HG03342 (cell line): ENCODE data around the gene DDX42.

Experiments used
- ATAC-seq: cut with Tn5 transposase; IDR thresholded peaks from one replicate; pipeline ENCODE4 v1.9.1; 2021; ENCODE audit warnings: mild to moderate bottlenecking, moderate library complexity; ENCODE audit not compliant: unreplicated experiment

DDX42 gene

GRCh38 chr17:63820963-63821561, 47.1 kb downstream of the DDX42 start:
- ATAC-seq = no peak

DNA sequence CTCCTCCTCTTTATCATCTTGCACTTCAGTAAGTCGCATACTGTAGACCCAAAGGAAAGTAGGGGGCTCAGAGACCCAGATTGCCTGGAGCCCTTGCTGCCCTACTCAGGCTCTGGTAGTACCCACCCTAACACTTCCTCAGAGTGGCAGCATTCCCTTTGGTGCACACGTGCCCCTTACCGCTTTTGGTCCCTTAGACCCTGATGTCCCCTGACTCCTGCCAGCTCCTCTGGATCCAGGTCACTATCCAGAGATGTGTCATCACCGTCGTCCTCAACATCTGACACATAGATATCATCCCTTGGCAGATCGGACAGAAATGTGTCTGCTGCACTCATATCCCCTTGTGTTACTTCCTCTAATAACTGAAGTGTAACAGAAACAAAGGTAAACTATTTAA, 47.8 kb downstream of the DDX42 start:
- no peak for ATAC-seq

GRCh38 chr17:63822537-63822936, 48.6 kb downstream of the DDX42 start:
- ATAC-seq = no peak

- no peak for ATAC-seq
Observed at GRCh38 chr17:63823659-63824331, 49.8 kb downstream of the DDX42 start.

DNA sequence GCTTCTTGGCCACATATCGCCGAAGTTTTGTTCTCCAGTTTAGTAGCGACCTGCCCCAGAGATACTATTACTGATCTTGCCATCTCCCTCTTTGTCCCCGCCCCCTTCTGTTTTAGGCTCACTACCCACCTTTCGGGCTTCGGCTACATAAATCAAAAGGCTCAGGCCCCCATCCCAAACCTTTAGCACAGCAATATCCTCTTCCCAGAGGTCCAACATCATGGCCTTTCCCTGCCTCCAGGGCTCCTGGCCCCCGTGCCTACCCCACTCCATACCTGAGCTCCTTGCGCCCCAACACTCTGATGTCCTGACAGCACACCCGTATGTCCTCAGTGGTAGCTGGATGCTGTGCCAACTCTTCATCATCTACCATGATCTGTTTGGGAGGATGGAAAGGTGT, 50.4 kb downstream of the DDX42 start:
- ATAC-seq = no peak

- no peak for ATAC-seq
Observed at GRCh38 chr17:63826468-63827001, 52.6 kb downstream of the DDX42 start.

- peak; percentile 89 for ATAC-seq
Observed at GRCh38 chr17:63827002-63827800, 53.2 kb downstream of the DDX42 start, which contains the start of the genes FTSJ3 and PSMC5. FTSJ3 (minus strand) TSS chr17:63827663; CDS start chr17:63826902, 761 bp downstream. PSMC5 (plus strand) TSS chr17:63827431; CDS start chr17:63827491, 60 bp downstream.

- no peak for ATAC-seq
Observed at GRCh38 chr17:63827801-63828221, 53.8 kb downstream of the DDX42 start.

DNA sequence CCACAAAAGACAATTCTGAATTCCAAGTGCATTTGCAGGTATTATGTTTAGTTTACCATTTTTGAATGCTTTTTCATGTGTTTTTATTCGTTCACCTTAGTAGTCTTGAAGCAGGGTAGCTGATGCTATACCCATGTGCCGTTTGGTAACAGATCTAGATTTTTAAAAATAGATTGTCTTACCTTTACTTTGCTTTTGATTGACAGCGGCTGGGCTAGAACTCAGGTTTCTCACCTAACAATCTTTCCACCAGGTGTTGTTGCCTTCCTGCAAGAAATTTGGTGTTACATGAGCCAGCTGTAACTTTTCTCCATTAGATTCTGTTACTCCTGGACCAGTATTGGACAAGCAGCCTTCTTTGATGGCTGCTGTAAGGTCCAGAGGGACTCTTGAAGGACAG, 55.0 kb downstream of the DDX42 start:
- ATAC-seq = no peak

GRCh38 chr17:63830278-63830677, 56.3 kb downstream of the DDX42 start:
- no peak for ATAC-seq

GRCh38 chr17:63830904-63831491, 57.0 kb downstream of the DDX42 start:
- ATAC-seq = no peak

GRCh38 chr17:63831505-63831904, 57.5 kb downstream of the DDX42 start:
- no peak for ATAC-seq

- ATAC-seq = no peak
Observed at GRCh38 chr17:63832014-63832413, 58.0 kb downstream of the DDX42 start.

- ATAC-seq = no peak
Observed at GRCh38 chr17:63832455-63832854, 58.5 kb downstream of the DDX42 start.

DNA sequence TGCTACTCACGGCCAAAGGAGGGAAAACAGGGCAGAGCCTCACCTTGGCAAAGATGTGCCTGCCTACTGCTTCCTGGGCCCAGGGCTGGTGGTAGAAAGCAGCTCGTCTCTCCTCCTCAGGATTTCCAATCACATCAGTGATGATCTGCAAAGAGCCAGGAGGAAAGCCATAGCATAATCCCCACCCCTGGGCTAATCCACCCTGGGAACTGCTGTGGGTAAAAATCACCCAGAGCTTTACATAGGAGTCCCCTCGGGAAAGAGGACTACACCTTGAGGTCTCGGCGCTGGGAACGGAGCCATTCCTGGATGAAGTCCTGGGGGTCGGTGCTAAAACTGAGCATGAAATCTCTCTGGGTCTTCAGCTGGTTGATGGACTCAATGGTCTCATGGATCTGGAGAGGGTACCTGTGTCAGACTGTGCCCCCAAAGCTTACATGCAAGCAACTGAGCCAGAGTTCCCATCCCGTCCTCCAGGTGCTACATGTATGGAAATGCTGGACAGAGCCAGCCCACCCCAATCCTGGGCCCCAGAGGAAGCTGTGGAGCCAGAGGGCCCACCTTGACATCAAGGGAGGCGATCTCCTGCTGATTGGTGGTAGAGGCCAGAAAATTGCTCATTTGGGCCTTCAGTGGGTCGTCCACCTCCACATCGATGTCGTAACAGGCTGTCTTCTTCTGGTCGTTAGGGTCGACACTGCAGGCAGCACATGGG, 59.2 kb downstream of the DDX42 start:
- no peak for ATAC-seq

GRCh38 chr17:63833741-63834373, 59.9 kb downstream of the DDX42 start:
- ATAC-seq = no peak

DNA sequence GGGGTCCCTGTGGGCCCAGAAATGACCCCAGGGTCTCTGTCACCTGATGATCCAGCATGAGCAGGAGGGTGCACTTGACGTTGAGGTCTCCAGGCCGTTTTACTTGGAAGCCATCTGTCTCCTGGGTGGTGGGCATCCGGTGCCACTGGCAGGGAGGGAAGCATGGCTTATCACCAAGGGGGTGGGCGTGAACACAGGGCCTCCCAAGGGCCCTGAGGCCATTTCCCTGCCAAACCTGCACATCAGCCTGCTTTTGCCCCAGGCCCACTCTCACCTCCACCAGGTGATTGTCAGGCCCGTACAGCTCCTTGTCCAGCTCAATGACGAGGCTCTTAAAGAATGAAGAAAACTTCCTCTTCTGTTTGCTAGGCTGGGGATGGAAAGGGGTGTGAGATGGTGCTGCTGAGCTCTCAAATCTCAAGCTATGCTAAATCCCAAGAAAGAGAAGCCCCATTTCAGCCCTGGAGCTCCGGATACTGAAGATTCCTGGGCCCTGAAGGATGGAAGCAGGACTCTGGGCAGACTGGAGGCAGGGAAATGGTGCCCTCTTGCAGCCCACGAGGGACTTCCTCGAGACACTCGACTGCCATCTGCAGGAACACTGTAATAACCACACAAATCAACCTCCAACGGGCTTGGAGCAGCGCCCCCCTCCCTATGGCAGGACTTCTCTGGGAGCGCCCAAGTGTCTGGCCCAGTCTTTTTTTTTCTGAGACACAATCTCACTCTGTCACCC, 60.6 kb downstream of the DDX42 start:
- peak; percentile 66 for ATAC-seq

DNA sequence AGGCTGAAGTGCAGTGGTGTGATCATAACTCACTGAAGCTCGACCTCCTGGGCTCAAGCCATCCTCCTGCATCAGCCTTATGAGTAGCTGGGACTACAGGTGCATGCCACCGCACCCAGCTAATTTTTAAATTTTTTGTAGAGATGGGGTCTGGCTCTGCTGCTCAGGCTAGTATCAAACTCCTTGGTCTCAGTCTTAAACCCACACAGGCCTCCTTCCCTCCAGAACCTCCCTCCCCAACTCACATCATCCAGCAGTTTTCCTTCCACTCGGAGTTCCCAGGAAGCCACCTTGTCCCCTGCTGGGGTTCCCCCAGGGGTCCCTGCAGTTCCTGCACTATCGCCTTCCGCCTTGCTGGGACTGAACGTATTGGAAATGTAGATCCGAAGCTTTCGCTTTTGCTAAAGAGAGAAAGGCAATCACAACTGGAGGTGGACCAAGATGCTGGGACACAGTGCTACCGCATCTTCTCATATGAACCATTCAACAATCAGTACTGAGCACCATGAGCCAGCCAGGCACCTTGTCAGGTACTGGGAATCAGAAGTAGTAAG, 61.3 kb downstream of the DDX42 start:
- ATAC-seq = no peak

GRCh38 chr17:63836811-63837210, 62.8 kb downstream of the DDX42 start:
- ATAC-seq = no peak
